C4-2B (cell line): ENCODE measurements around the gene DCDC2.
"Not testable (repeated sequence)": the region's sequence is repeated elsewhere in the genome, so short reads cannot be mapped to it uniquely, and the experiment has no call there.

Experiments
- CTCF ChIP-seq: fragments of 450-650 bp; conservative IDR thresholded peaks from 2 replicates; pipeline ENCODE4 v1.5.1; 2017; ENCODE audit warnings: mild to moderate bottlenecking
- ZFX ChIP-seq: fragments of 450-650 bp; IDR thresholded peaks from 2 replicates; pipeline ENCODE4 v1.6.1; 2017

GRCh38 chr6:24362363-24362762, 4.5 kb upstream of the DCDC2 start:
- not testable (repeated sequence) for TF ChIP-seq CTCF, ZFX
